Upper lobe of left lung (tissue), 6 donors: ENCODE data around the gene THOC6. TPM values are rescaled to one million over a fixed set of nuclear protein-coding genes. Genes with fewer than 3 reads are reported as not detected.

Experiments
- ATAC-seq, 2 donors: fragments of 200-7000 bp; cut with Tn5 transposase; one replicate each; pipeline ENCODE4 v1.9.1; 2022; ENCODE audit warnings: mild to moderate bottlenecking in 2 of 2, moderate library complexity in 2 of 2; ENCODE audit not compliant: low FRiP score in 2 of 2
- DNase-seq, 2 donors: peaks; one replicate each; pipeline ENCODE4 v3.0.0-alpha.2; 2019 to 2020
- H3K27ac ChIP-seq, 4 donors: fragments of 200-600 bp; sonication (generic); one replicate each; pipeline ENCODE4 v1.5.1; 2016 to 2019
- H3K27me3 ChIP-seq, 4 donors: fragments of 200-600 bp; sonication (generic); one replicate each; pipeline ENCODE4 v1.5.1; 2017 to 2019
- H3K36me3 ChIP-seq, 4 donors: fragments of 200-600 bp; sonication (generic); one replicate each; pipeline ENCODE4 v1.5.1; 2016 to 2019
- H3K4me1 ChIP-seq, 4 donors: fragments of 200-600 bp; sonication (generic); one replicate each; pipeline ENCODE4 v1.5.1; 2018 to 2019
- H3K4me3 ChIP-seq, 4 donors: fragments of 200-600 bp; sonication (generic); one replicate each; pipeline ENCODE4 v1.5.1; 2017 to 2019; ENCODE audit warnings: mild to moderate bottlenecking in 2 of 4, moderate library complexity in 1 of 4
- H3K9me3 ChIP-seq, 4 donors: fragments of 200-600 bp; sonication (generic); one replicate each; pipeline ENCODE4 v1.5.1; 2018 to 2019
- CTCF ChIP-seq, 6 experiments: fragments of 450-650 bp in 4 of 6; fragments of 200-600 bp in 2 of 6; sonication (generic) in 2 of 6; IDR thresholded peaks; one replicate each; pipeline ENCODE4 v1.5.1; 2016 to 2019; ENCODE audit warnings: antibody characterized with exemption in 6 of 6
- EP300 ChIP-seq, 4 donors: sonication (generic); formaldehyde crosslinking; IDR thresholded peaks; one replicate each; pipeline ENCODE4 v1.5.1; 2017; ENCODE audit warnings: antibody characterized with exemption in 4 of 4, control low read depth in 2 of 4
- POLR2A ChIP-seq, 4 donors: fragments of 450-650 bp; IDR thresholded peaks; one replicate each; pipeline ENCODE4 v1.5.1; 2016 to 2017; ENCODE audit warnings: antibody characterized with exemption in 4 of 4, mild to moderate bottlenecking in 2 of 4
- POLR2AphosphoS5 ChIP-seq, 2 donors: sonication (generic); formaldehyde crosslinking; IDR thresholded peaks; one replicate each; pipeline ENCODE4 v1.5.1; 2017; ENCODE audit warnings: antibody characterized with exemption in 2 of 2
- WGBS, 2 donors: methylation state at CpG; one replicate each; pipeline ENCODE4 v1.1.5; 2017 to 2018; 5-methylcytosine and 5-hydroxymethylcytosine counted together
- total RNA-seq, 6 donors: library from RNA; depleted of rRNA in 4 of 6; stranded (reverse); fragments of >200 nt in 4 of 6; gene quantifications; one replicate each; pipeline versions ENCODE4 v1.1.0 to v1.2.1, GENCODE V29; 2016 to 2021
- donor health status: DM: no; HTN: no; CAD: no; lungs with moderate emphysema.
- donor health status: DM: no; HTN: yes; CAD: no; lungs with severe emphysema.

Gene THOC6
- total RNA-seq, 6 donors from 2014 or later, result 18.5 to 40.8 (median 33.1) TPM

- TF ChIP-seq POLR2AphosphoS5 (IDR thresholded peaks at IDR 0.05) (no peak), CTCF (IDR thresholded peaks at IDR 0.05) (no peak), EP300 (IDR thresholded peaks at IDR 0.05) (no peak), POLR2A (IDR thresholded peaks at IDR 0.05) (no peak)
- no peak overlapping the region for H3K4me3 ChIP-seq
- no peak for ATAC-seq
- WGBS, 2 donors, result 61 to 86% methylated on average over 6 to 13 of the region's 20 CpGs
- peaks cover 0 to 10% (median 3%) of the 10 kb centered on the region in 4 donors for H3K27me3 ChIP-seq
- no peak overlapping the region for H3K27ac ChIP-seq
- H3K4me1 ChIP-seq, result peaks cover 26 to 43% (median 36%) of the 10 kb centered on the region in 4 donors
- no peaks in the 10 kb centered on the region for H3K9me3 ChIP-seq
- DNase-seq, result no peak
- peaks cover 0 to 5% (median 0%) of the 10 kb centered on the region in 4 donors for H3K36me3 ChIP-seq
These were observed 6.5 kb upstream of the THOC6 start for GRCh38 chr16:3017344-3017743.

- ATAC-seq (no peak), DNase-seq (no peak)
- Histone ChIP-seq H3K27ac (no peak within 1 kb of the TSS), H3K9me3 (no peaks in the 10 kb centered on the region), H3K27me3 (peaks cover 0 to 10% (median 3%) of the 10 kb centered on the region in 4 donors), H3K4me1 (peaks cover 32 to 49% (median 40%) of the 10 kb centered on the region in 4 donors), H3K4me3 (no peak within 1 kb of the TSS), H3K36me3 (peaks cover 0 to 5% (median 0%) of the 10 kb centered on the region in 4 donors)
- 19 to 20% methylated on average over 13 to 15 of the region's 52 CpGs for WGBS, 2 donors
- peak in 1 of 6 experiments; percentile 40 for TF ChIP-seq CTCF (IDR thresholded peaks at IDR 0.05)
- no peak for TF ChIP-seq EP300 (IDR thresholded peaks at IDR 0.05)
- TF ChIP-seq POLR2AphosphoS5 (IDR thresholded peaks at IDR 0.05), result no peak
- TF ChIP-seq POLR2A (IDR thresholded peaks at IDR 0.05), result no peak
These were observed 5.9 kb upstream of the THOC6 start, which contains the start of gene CLDN6 for GRCh38 chr16:3017794-3018506. TSS of gene CLDN6 (minus strand) at chr16:3018183. CDS start at chr16:3016021, 2,162 bp downstream.

- 33 to 58% methylated on average over 20 to 40 of the region's 40 CpGs for WGBS, 2 donors
These were observed 4.1 kb upstream of the THOC6 start for GRCh38 chr16:3019594-3020246.

GRCh38 chr16:3020247-3020603, 3.6 kb upstream of the THOC6 start, which contains the start of gene TNFRSF12A:
TSS of gene TNFRSF12A (plus strand) at chr16:3020368. CDS start at chr16:3020398, 30 bp downstream.
- 0 to 3% methylated on average over 19 to 49 of the region's 49 CpGs for WGBS, 2 donors
- ATAC-seq, result peak in 1 of 2 donors; percentile 71
- H3K4me3 ChIP-seq, result peak within 1 kb of the TSS; percentile 62 to 80 (median 72)

More at GRCh38 chr16:3019594-3020246, 4.1 kb upstream of the THOC6 start:
- no peak for ATAC-seq
- Histone ChIP-seq H3K4me3 (peak overlapping the region in 3 of 4 donors; percentile 62 to 76 (median 69)), H3K9me3 (no peaks in the 10 kb centered on the region), H3K4me1 (peaks cover 40 to 62% (median 51%) of the 10 kb centered on the region in 4 donors), H3K27ac (peak overlapping the region in 3 of 4 donors; percentile 97), H3K36me3 (peaks cover 0 to 5% (median 0%) of the 10 kb centered on the region in 4 donors), H3K27me3 (peaks cover 0 to 10% (median 3%) of the 10 kb centered on the region in 4 donors)
- no peak for DNase-seq
- no peak for TF ChIP-seq CTCF (IDR thresholded peaks at IDR 0.05)
- TF ChIP-seq EP300 (IDR thresholded peaks at IDR 0.05), result no peak
- TF ChIP-seq POLR2A (IDR thresholded peaks at IDR 0.05), result no peak
- no peak for TF ChIP-seq POLR2AphosphoS5 (IDR thresholded peaks at IDR 0.05)

More at GRCh38 chr16:3020247-3020603, 3.6 kb upstream of the THOC6 start, which contains the start of gene TNFRSF12A:
- peak; percentile 87 to 97 for DNase-seq
- Histone ChIP-seq H3K27me3 (peaks cover 0 to 10% (median 3%) of the 10 kb centered on the region in 4 donors), H3K36me3 (peaks cover 0 to 5% (median 0%) of the 10 kb centered on the region in 4 donors), H3K27ac (peak within 1 kb of the TSS; percentile 94 to 97 (median 97)), H3K9me3 (no peaks in the 10 kb centered on the region), H3K4me1 (peaks cover 45 to 67% (median 53%) of the 10 kb centered on the region in 4 donors)
- TF ChIP-seq POLR2AphosphoS5 (IDR thresholded peaks at IDR 0.05) (peak; percentile 85 to 87), CTCF (IDR thresholded peaks at IDR 0.05) (peak in 3 of 6 experiments; percentile 41 to 57 (median 45)), POLR2A (IDR thresholded peaks at IDR 0.05) (peak; percentile 46 to 98 (median 85)), EP300 (IDR thresholded peaks at IDR 0.05) (peak in 1 of 4 donors; percentile 7)
